Measurements from ENCODE around the gene SLBP. TPM values are rescaled to one million over a fixed set of nuclear protein-coding genes. Genes with fewer than 3 reads are reported as not detected.
A peak's percentile ranks its signal among the peaks of the same experiment; 100 is the strongest.

Gene SLBP
- total RNA-seq, 1 donor: 89.1 TPM

GRCh38 chr4:1749370-1749769 is 37.3 kb upstream of the SLBP start:
- H3K4me3 ChIP-seq (ENCODE audit: low read depth, low read length): no peak overlapping the region
- TF ChIP-seq CTCF (IDR thresholded peaks at IDR 0.05; ENCODE audit: insufficient read depth, low read length): no peak
- no peak for DNase-seq (ENCODE audit: low read depth)

- peak; percentile 57 for DNase-seq (ENCODE audit: low read depth)
- peak overlapping the region; percentile 14 for H3K4me3 ChIP-seq (ENCODE audit: low read depth, low read length)
- peak; percentile 77 for TF ChIP-seq CTCF (IDR thresholded peaks at IDR 0.05; ENCODE audit: insufficient read depth, low read length)
These were observed 36.4 kb upstream of the SLBP start for GRCh38 chr4:1748465-1748995.

GRCh38 chr4:1747603-1747967 is 35.5 kb upstream of the SLBP start:
- DNase-seq (ENCODE audit: low read depth): no peak
- TF ChIP-seq CTCF (IDR thresholded peaks at IDR 0.05; ENCODE audit: insufficient read depth, low read length): no peak
- H3K4me3 ChIP-seq (ENCODE audit: low read depth, low read length): no peak overlapping the region

- no peak overlapping the region for H3K4me3 ChIP-seq (ENCODE audit: low read depth, low read length)
- no peak for DNase-seq (ENCODE audit: low read depth)
- no peak for TF ChIP-seq CTCF (IDR thresholded peaks at IDR 0.05; ENCODE audit: insufficient read depth, low read length)
These were observed 34.9 kb upstream of the SLBP start for GRCh38 chr4:1746919-1747602.

GRCh38 chr4:1746265-1746691 is 34.2 kb upstream of the SLBP start:
- no peak overlapping the region for H3K4me3 ChIP-seq (ENCODE audit: low read depth, low read length)
- peak; percentile 59 for DNase-seq (ENCODE audit: low read depth)
- TF ChIP-seq CTCF (IDR thresholded peaks at IDR 0.05; ENCODE audit: insufficient read depth, low read length): peak; percentile 89

- no peak overlapping the region for H3K4me3 ChIP-seq (ENCODE audit: low read depth, low read length)
- TF ChIP-seq CTCF (IDR thresholded peaks at IDR 0.05; ENCODE audit: insufficient read depth, low read length): no peak
- no peak for DNase-seq (ENCODE audit: low read depth)
These were observed 33.6 kb upstream of the SLBP start for GRCh38 chr4:1745697-1746096.

GRCh38 chr4:1745165-1745564 is 33.0 kb upstream of the SLBP start:
- H3K4me3 ChIP-seq (ENCODE audit: low read depth, low read length): no peak overlapping the region
- no peak for DNase-seq (ENCODE audit: low read depth)
- no peak for TF ChIP-seq CTCF (IDR thresholded peaks at IDR 0.05; ENCODE audit: insufficient read depth, low read length)
